Stimulated activated CD4-positive, alpha-beta T cell treated with anti-CD3 and anti-CD28 coated beads, Interleukin-15, amount 100 ng/mL, for 1 hour (primary cell): ENCODE data around the gene PLBD2.
A peak's percentile ranks its signal among the peaks of the same experiment; 100 is the strongest.

Experiments used
- DNase-seq, 2 donors: peaks; one replicate each; pipeline ENCODE4 v3.0.0-alpha.2; 2020; ENCODE audit warnings: low read depth in 1 of 2, low spot score in 1 of 2

PLBD2 gene

GRCh38 chr12:113418213-113418879 lies 60.0 kb downstream of the PLBD2 start:
- DNase-seq, result no peak

GRCh38 chr12:113420996-113421595 lies 62.7 kb downstream of the PLBD2 start:
- DNase-seq, result no peak

- no peak for DNase-seq
These were observed 63.9 kb downstream of the PLBD2 start, which contains the start of gene SDSL for GRCh38 chr12:113422030-113422885. TSS of gene SDSL (plus strand) at chr12:113422380. CDS start at chr12:113427983, 5,603 bp downstream.

GRCh38 chr12:113422886-113423669 lies 64.7 kb downstream of the PLBD2 start:
- DNase-seq, result no peak

- DNase-seq, result no peak
These were observed 66.1 kb downstream of the PLBD2 start for GRCh38 chr12:113424456-113424855.

- peak in 1 of 2 donors; percentile 38 for DNase-seq
These were observed 66.8 kb downstream of the PLBD2 start for GRCh38 chr12:113424915-113425823.

GRCh38 chr12:113425960-113426453 lies 67.6 kb downstream of the PLBD2 start:
- no peak for DNase-seq

GRCh38 chr12:113427882-113428281 lies 69.5 kb downstream of the PLBD2 start:
- no peak for DNase-seq

GRCh38 chr12:113428482-113428881 lies 70.1 kb downstream of the PLBD2 start:
- DNase-seq, result no peak

GRCh38 chr12:113432986-113433385 lies 74.6 kb downstream of the PLBD2 start:
- DNase-seq, result no peak

- no peak for DNase-seq
These were observed 77.0 kb downstream of the PLBD2 start for GRCh38 chr12:113435367-113435766.

GRCh38 chr12:113436586-113436985 lies 78.2 kb downstream of the PLBD2 start:
- no peak for DNase-seq

GRCh38 chr12:113436993-113437728 lies 78.8 kb downstream of the PLBD2 start:
- DNase-seq, result no peak

GRCh38 chr12:113437729-113438100 lies 79.3 kb downstream of the PLBD2 start:
- no peak for DNase-seq

- DNase-seq, result no peak
These were observed 80.3 kb downstream of the PLBD2 start for GRCh38 chr12:113438523-113439300.

- DNase-seq, result no peak
These were observed 80.9 kb downstream of the PLBD2 start for GRCh38 chr12:113439301-113439597.

GRCh38 chr12:113439606-113440030 lies 81.2 kb downstream of the PLBD2 start:
- DNase-seq, result no peak

GRCh38 chr12:113440336-113440735 lies 81.9 kb downstream of the PLBD2 start:
- DNase-seq, result no peak
